GM18951 (cell line): Measurements from ENCODE around the gene FOXO4.

Experiments
- POLR2A ChIP-seq: IDR thresholded peaks from 4 replicates; pipeline ENCODE4 v1.6.1; 2011; ENCODE audit warnings: mild to moderate bottlenecking; ENCODE audit not compliant: insufficient read length, insufficient read depth; ENCODE audit errors: extremely low read depth
- in situ Hi-C: fragments of 300-500 bp; cut with MboI; formaldehyde crosslinking; loops from one replicate; pipeline ENCODE4 v1.12.0; 2022; ENCODE audit warnings: low sequenced_read_pairs, mixed read lengths, inconsistent platforms; ENCODE audit not compliant: unreplicated experiment

FOXO4 gene

DNA sequence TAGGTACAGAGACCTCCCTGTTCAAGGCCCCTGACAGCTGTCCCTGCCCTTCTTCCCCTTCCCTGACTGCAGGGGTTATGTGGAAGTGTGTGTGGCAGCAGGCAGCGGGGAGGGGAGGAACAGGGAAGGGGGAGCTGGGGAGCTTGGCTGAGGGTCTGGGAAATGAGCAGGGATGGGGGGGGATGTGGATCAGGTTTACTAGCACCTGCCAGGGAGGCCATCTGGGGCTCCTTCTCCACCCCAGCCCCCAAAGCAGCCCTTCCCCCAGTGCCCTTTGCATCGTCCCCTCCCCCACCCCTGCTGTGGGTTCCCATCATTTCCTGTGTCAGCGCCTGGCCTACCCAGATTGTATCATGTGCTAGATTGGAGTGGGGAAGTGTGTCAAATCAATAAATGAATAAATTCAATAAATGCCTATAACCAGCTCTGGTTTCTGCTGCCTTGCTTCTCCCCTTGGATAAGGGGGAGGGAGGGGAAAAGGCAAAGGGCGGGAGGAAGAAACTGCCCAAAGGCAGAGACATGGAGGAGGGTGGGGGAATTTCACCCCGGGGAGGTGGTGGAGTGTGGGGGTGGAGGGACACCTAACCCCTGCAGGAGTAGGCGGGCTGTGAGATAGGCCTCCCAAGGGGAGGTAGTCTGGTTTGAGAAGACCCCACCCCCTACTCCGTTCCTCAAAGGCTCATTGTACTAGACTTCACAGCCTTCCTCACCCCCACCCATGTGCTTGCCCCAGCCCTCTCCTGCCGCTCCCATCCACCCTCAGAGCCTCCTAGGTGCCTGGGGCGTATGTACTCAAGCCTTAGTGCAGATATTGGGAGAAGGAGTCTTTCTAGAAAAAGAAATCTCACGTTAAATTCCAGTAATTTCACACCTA is 7.7 kb downstream of the FOXO4 start:
- in situ Hi-C loops = no loop called here
- TF ChIP-seq POLR2A = no peak

DNA sequence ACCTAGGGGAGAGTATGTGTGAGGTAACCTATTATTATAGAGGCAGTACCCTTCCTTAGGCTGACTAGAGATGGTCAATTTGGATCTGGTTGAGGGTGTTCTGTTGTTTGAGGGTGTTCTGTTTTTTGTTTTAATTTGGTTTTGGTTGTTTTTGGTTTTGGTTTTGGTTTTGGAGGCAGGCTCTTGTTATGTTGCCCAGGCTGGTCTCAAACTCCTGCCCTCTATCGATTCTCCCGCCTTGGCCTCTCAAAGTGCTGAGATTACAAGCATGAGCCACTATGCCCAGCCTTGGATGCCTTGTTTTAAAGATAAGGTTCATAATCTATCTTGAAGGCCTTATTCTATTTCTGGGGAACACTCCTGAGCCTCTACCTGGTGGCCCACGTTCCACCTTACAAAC is 10.0 kb downstream of the FOXO4 start:
- in situ Hi-C loops = no loop called here
- no peak for TF ChIP-seq POLR2A

DNA sequence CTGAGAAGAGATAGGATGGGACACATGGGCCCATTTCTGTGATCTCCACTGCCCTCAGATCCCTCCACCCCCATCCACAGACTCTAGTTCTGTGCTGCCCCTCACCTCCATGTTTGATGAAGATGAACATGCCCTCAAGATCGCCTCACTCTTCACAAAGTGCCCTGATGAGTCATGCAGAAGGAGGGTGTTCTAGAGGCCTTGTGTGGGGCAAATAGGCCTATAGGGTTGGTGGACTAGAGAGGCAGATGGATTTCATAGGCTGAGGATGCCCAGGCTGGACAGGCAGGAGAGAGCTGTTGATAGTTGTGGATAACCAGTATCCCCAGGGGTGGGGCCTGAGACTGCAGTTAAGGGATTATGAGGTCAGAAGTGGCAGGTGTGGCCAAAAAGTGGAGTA is 10.8 kb downstream of the FOXO4 start, which contains the start of gene CXorf65:
Gene CXorf65 (minus strand): TSS at position 314 of the 400 bp plus-strand sequence. CDS start 184 bp downstream, at position 130.
- TF ChIP-seq POLR2A = peak; percentile 26
- in situ Hi-C loops = no loop called here

DNA sequence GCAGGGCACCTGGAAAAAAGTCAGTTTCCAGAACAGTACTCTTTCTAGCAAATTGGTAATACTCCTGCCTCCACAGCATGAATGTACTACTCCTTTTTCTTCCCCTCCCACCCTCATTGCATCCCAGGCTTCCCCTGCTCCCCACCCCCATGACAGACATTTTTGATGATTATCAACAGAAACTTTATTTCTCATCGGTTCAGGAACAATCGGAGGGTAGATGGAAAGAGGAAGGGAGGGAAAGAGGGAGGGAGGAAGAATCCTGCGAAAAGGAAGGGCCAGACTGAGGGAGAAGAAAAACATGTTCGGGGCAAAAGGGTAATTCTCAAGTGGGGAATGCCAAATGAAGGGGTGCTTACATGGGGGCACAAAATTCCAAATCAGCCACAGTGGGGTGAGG is 11.6 kb downstream of the FOXO4 start:
- TF ChIP-seq POLR2A = no peak
- in situ Hi-C loops = no loop called here

DNA sequence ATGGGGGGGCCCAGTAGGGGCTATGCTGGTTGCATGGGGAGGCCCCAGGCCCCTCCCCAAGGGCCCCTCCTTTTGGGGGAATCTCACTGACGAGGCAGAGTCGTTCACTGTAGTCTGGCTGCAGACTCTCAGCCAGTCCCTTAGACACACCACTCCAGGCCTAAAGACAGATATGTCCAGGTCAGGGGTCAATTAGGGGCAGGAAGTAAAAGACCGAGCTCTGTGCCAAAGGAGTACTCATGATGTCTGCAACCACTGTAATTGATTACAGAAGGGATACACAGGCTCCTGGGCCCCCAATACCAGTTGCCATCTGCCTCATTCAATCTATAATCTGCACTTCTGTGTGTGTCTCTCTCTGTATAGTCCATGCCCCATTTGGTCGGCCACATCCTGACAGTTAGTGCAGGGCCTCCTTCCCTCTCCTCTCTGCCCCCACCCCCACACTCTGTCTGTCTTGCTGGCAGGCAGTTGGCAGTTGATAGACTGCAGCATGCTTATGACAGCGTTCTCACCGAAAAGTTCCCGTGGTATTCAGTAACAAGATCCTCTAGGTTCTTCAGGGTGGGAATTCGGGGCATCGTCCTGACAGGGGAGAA is 12.2 kb downstream of the FOXO4 start:
- TF ChIP-seq POLR2A = no peak
- in situ Hi-C loops = no loop called here

DNA sequence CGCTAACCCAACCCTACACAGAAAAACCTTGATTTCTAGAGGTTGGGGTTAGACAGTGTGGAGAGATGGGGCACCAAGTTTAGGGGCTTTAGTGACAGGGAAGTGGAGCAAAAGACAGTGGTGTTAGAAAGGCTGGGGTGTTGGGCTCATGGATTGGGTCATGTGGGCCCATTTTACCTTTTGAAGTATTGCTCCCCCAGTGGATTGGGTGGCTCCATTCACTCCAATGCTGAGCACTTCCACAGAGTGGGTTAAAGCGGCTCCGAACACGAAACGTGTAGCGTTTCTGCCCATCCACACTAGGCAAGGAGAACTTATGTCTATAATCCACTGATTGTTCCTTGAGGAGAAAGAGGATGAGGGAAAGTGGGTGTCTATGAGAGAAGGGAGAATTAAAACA is 13.4 kb downstream of the FOXO4 start:
- in situ Hi-C loops = no loop called here
- TF ChIP-seq POLR2A = no peak

DNA sequence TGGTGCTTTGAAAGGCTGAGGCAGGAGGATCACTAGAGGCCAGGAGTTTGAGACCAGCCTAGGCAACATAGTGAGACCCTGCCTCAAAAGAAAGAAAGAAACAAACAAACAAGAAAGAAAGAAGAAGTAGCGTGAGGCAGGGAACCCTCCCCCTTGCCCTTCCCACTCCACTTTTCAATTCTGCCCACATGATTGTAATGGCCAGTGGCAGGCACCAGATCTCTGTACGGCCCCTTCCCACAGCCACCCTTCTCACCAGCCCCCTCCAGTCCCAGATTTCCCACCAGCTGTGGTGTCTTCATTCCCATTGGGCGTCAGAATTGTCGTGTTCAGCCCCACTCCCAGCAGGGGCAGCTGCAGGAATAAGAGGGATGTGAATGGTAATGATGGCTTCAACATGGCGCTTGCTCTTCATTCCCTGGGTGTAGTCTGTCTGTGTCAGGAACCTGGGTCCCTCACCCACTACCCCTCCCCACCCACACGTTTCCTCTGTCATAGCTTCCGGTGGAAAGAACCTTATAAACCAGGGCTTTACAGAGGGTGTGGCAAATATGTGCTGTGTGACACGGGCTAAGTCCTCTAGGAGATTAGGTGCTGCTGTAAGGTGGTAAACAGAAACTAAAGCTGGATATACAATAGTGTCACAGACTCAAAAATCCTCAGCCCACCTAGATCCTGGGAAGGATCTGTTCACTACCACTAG is 15.6 kb downstream of the FOXO4 start, which contains the start of gene IL2RG:
Gene IL2RG (minus strand): TSS at position 437 of the 703 bp plus-strand sequence. CDS start 38 bp downstream, at position 399.
- peak; percentile 76 for TF ChIP-seq POLR2A
- in situ Hi-C loops = no loop called here

DNA sequence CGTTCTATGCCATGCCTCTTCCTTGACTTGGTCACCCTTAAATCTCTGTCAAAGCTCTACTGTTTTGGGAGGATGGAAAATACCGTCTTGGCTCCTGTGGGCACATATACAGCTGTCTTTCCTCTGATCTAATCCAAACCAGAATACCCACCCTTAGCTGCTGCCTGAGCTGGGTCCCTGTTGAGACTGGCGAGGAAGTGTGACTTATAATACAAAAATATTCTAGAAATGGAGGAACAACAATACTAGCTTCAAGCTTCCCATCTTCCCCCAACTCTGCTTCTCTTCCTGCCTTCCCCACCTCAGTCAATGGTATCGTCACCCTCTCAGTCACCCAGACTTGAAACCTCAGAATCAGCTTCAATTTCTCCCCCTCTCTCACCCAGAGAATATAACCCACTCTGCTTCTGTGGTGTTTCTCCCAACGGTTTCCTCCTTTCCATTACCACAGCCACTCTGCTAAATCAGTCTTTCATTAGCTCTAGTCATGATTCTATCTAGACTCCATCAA is 16.3 kb downstream of the FOXO4 start:
- no peak for TF ChIP-seq POLR2A
- in situ Hi-C loops = no loop called here

DNA sequence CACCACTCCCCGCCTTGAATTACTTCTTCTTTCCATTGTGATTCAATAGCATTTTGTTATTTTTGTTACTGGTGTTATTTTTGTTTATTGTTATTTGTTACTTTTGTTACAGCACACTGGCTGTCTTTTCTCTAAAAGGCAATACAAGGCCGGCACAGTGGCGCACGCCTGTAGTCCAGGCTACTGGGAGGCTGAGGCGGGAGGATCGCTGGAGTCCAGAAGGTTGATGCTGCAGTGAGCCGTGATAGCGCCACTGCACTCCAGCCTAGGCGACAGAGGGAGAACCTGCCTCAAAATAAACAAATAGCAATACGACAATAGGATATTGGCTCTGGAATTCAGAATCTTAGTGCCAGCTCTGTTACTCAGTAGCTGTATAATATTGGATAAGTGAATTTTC is 21.7 kb downstream of the FOXO4 start:
- TF ChIP-seq POLR2A = no peak
- in situ Hi-C loops = no loop called here

DNA sequence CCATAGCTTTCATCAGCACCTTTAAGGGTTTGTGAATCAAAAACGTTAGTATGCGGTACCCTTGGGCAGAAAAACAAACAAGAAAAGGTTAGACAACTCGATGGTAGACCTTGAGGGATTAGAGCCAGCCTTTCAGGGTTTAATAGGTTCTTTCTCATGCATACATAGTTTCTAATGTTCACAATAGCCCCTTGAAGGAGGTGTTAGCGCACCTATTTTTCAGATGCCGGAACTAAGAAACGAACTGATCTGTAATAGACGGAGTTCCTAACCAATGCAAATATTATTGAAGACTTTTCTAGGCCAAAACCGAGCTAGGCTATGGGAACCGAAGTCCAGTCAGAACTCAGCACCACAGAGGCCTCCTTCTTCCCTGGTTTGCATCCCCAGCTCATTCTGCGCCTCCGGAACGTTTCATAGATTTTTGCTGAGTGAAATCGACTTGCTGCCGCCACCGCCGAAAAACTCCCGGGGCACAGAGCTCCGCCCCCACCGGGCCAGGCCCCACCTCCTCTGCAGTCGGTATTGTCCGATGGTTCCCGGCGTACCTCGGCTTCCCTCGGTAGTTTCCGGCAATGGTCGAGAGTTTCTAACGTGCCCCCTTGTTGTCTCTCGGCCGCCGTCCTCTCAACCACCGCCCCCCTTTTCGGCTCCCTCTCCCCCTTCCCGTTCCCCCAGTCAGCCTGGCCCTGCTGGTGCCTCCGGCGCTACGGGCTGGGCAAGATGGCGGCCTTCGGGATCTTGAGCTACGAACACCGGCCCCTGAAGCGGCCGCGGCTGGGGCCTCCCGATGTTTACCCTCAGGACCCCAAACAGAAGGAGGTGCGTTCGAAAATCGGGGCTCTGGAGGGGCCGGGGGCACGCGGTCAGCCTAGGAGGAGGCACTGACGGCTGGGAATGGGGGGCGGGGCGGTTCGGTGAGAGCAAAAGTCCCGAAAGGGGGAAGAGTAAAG is 22.7 kb downstream of the FOXO4 start, which contains the start of gene MED12:
Gene MED12 (plus strand): TSS at position 565 of the 953 bp plus-strand sequence. CDS start 159 bp downstream, at position 724.
- peak; percentile 70 for TF ChIP-seq POLR2A
- in situ Hi-C loops = no loop called here

DNA sequence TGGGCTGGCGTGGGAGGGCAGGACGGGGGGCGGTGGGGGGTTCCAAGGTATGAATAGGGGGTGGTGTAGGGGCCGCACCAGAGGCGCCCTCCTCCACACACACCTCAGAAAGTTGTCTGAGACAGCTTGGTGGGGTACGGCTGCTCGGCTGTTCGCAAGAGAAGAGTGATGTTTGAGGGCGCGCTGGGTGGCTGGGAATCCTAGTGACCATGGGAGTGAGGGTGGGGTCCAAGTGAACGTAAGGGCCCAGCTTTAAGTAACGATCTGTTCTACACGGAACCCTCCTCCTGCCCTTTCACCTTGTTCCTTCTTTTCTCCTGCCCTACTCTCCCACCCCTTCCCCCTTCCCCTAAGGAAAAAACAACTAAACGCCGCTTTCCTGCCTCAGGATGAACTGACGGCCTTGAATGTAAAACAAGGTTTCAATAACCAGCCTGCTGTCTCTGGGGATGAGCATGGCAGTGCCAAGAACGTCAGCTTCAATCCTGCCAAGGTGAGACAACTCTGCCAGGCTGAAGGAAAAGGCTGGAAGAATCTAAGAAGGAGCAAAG is 23.4 kb downstream of the FOXO4 start:
- in situ Hi-C loops = no loop called here
- TF ChIP-seq POLR2A = no peak
